ENCODE measurements around the gene NXNL1.
A peak's percentile ranks its signal among the peaks of the same experiment; 100 is the strongest.

NXNL1 gene

DNA sequence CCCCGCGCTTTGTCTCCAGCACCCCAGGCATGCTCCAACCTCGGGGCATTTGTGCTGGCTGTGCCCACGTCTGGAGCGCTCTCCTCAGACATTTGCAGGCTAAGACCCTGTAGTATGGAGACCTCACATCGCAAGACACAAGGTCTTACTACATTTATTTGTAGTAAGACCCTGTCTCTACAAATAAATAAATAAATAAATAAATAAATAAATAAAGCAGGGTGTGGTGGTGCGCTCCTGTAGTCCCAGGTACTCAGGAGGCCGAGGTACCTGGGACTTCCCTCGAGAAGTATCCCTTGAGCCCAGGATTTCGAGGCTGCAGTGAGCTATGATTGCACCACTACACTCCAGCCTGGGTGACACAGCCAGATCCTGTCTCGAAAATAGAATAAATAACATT lies 4.6 kb downstream of the NXNL1 start:
- Histone ChIP-seq H3K27ac (ENCODE audit: insufficient read depth, low read depth, low read length, poor library complexity, severe bottlenecking) (no peak overlapping the region), H3K36me3 (ENCODE audit: control insufficient read depth, insufficient read depth, low read length) (no peaks in the 10 kb centered on the region), H3K4me1 (ENCODE audit: control insufficient read depth, insufficient read depth, low read length) (peaks cover 7% of the 10 kb centered on the region), H3K9me3 (ENCODE audit: control insufficient read depth, low read length) (no peaks in the 10 kb centered on the region), H3K4me3 (ENCODE audit: insufficient read depth, low read depth, low read length) (no peak overlapping the region), H3K27me3 (ENCODE audit: control insufficient read depth, insufficient read depth, low read length, poor library complexity, severe bottlenecking) (peaks cover 36% of the 10 kb centered on the region)
- 75 to 81% methylated on average over 10 to 11 of the region's 11 CpGs for WGBS, 2 experiments

GRCh38 chr19:17455308-17456123 lies 5.2 kb downstream of the NXNL1 start:
- Histone ChIP-seq H3K4me1 (ENCODE audit: control insufficient read depth, insufficient read depth, low read length) (peaks cover 7% of the 10 kb centered on the region), H3K27ac (ENCODE audit: insufficient read depth, low read depth, low read length, poor library complexity, severe bottlenecking) (no peak overlapping the region), H3K36me3 (ENCODE audit: control insufficient read depth, insufficient read depth, low read length) (no peaks in the 10 kb centered on the region), H3K4me3 (ENCODE audit: insufficient read depth, low read depth, low read length) (no peak overlapping the region), H3K9me3 (ENCODE audit: control insufficient read depth, low read length) (no peaks in the 10 kb centered on the region), H3K27me3 (ENCODE audit: control insufficient read depth, insufficient read depth, low read length, poor library complexity, severe bottlenecking) (peaks cover 36% of the 10 kb centered on the region)
- WGBS, 2 experiments = 40 to 46% methylated on average over 53 to 55 of the region's 58 CpGs

DNA sequence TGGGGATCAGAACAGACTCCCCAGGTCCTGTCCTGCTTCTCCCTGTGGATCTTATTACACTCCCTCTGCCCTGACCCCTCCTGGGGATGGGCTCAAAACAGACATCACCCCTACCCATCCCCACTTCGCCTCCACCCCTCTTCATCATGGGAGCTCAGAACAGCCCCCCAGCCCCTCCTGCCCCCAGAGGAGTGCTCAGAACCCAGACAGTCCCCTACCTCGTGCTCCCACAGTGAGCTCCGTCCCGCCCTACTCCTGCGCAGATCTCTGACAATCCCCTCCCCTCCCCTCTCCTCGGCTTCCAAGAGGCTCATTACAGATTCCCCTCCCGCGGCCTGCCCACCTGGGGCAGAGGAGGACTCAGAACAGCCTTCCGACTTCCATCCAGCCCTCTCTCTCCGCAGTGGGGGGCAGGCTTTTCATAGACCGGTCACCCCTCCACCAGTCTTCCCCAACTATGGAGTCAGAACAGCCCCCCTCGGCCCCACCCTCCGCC lies 6.1 kb downstream of the NXNL1 start:
- peak overlapping the region; percentile 13 for H3K4me3 ChIP-seq (ENCODE audit: insufficient read depth, low read depth, low read length)
- H3K27me3 ChIP-seq (ENCODE audit: control insufficient read depth, insufficient read depth, low read length, poor library complexity, severe bottlenecking) = peaks cover 36% of the 10 kb centered on the region
- H3K4me1 ChIP-seq (ENCODE audit: control insufficient read depth, insufficient read depth, low read length) = peaks cover 7% of the 10 kb centered on the region
- H3K27ac ChIP-seq (ENCODE audit: insufficient read depth, low read depth, low read length, poor library complexity, severe bottlenecking) = no peak overlapping the region
- H3K36me3 ChIP-seq (ENCODE audit: control insufficient read depth, insufficient read depth, low read length) = no peaks in the 10 kb centered on the region
- 0 to 3% methylated on average over 11 to 12 of the region's 13 CpGs for WGBS, 2 experiments
- no peaks in the 10 kb centered on the region for H3K9me3 ChIP-seq (ENCODE audit: control insufficient read depth, low read length)

DNA sequence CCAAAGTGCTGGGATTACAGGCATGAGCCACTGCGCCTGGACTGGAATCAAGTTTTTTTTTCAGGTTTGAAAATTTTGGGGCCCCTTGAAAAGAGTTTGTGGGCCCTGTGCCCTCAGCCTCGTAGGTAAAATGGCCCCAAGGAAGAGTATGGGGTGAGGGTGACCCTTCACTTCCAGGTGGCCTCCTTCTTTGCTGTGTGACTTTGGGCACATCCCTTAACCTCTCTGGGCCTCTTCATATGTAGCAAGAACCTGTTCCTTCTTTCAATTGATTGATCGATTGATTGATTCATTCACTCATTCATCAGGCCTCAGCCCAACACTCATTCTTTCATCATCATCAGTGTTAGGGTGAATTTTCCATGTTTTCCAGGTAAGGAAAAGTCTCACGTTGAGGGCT lies 8.9 kb downstream of the NXNL1 start:
- no peaks in the 10 kb centered on the region for H3K36me3 ChIP-seq (ENCODE audit: control insufficient read depth, insufficient read depth, low read length)
- peaks cover 7% of the 10 kb centered on the region for H3K4me1 ChIP-seq (ENCODE audit: control insufficient read depth, insufficient read depth, low read length)
- no peak overlapping the region for H3K27ac ChIP-seq (ENCODE audit: insufficient read depth, low read depth, low read length, poor library complexity, severe bottlenecking)
- WGBS, 2 experiments = 87 to 93% methylated on average over 4 of the region's 4 CpGs
- H3K9me3 ChIP-seq (ENCODE audit: control insufficient read depth, low read length) = no peaks in the 10 kb centered on the region
- H3K27me3 ChIP-seq (ENCODE audit: control insufficient read depth, insufficient read depth, low read length, poor library complexity, severe bottlenecking) = peaks cover 52% of the 10 kb centered on the region
- no peak overlapping the region for H3K4me3 ChIP-seq (ENCODE audit: insufficient read depth, low read depth, low read length)

- Histone ChIP-seq H3K4me3 (ENCODE audit: insufficient read depth, low read depth, low read length) (no peak overlapping the region), H3K27me3 (ENCODE audit: control insufficient read depth, insufficient read depth, low read length, poor library complexity, severe bottlenecking) (peaks cover 40% of the 10 kb centered on the region), H3K9me3 (ENCODE audit: control insufficient read depth, low read length) (no peaks in the 10 kb centered on the region), H3K36me3 (ENCODE audit: control insufficient read depth, insufficient read depth, low read length) (no peaks in the 10 kb centered on the region), H3K27ac (ENCODE audit: insufficient read depth, low read depth, low read length, poor library complexity, severe bottlenecking) (no peak overlapping the region), H3K4me1 (ENCODE audit: control insufficient read depth, insufficient read depth, low read length) (peaks cover 7% of the 10 kb centered on the region)
- 75 to 81% methylated on average over 7 to 8 of the region's 8 CpGs for WGBS, 2 experiments
Measured at GRCh38 chr19:17450264-17451075, 10.3 kb downstream of the NXNL1 start.

DNA sequence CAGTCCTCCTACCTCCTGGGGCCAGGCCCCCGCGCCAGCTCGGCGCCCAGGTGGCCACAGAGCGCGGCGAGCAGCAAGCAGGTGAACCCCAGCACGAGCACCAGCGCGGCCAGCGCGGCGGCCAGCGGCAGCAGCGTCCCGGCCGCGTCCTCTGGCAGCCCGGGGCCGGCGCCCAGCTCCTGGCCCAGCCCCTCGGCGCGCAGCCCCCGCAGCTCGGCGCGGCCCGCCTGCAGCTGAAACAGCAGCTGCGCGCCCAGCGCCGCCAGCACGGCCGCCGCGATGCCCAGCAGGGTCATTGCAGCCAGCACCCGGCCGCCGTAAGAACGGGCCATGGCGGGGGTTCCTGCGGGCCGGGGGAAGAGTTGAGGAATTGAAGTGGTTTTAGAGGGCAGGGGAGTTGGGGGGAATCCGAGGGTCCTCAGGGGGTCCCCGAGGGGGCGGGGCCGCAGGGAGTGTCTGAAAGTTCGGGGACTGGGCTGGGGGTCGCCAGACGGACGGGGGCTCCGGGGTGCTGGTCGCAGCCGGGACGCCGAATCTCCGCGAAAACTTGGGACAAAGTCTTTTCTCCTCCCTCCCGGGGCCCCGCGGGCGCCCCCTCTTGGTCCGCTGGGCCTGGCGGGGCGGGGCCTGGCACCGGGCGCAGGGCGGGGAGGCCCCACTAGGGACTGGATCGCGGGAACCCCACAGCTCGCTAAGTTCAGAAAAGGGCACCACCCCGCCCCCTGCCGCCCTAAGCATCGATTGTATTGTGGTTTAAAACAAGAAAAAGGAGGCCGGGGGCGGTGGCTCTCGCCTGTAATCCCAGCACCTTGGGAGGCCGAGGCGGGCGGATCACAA lies 12.4 kb downstream of the NXNL1 start, which contains the start of gene TMEM221:
TSS of gene TMEM221 (minus strand) at position 538 of the 837 bp plus-strand sequence. CDS start at position 332, 206 bp downstream.
- WGBS, 2 experiments = 3% methylated on average over 81 of the region's 81 CpGs
- Histone ChIP-seq H3K9me3 (ENCODE audit: control insufficient read depth, low read length) (no peaks in the 10 kb centered on the region), H3K4me3 (ENCODE audit: insufficient read depth, low read depth, low read length) (peak within 1 kb of the TSS; percentile 28), H3K27me3 (ENCODE audit: control insufficient read depth, insufficient read depth, low read length, poor library complexity, severe bottlenecking) (peaks cover 21% of the 10 kb centered on the region), H3K4me1 (ENCODE audit: control insufficient read depth, insufficient read depth, low read length) (no peaks in the 10 kb centered on the region), H3K36me3 (ENCODE audit: control insufficient read depth, insufficient read depth, low read length) (no peaks in the 10 kb centered on the region), H3K27ac (ENCODE audit: insufficient read depth, low read depth, low read length, poor library complexity, severe bottlenecking) (no peak within 1 kb of the TSS)

- Histone ChIP-seq H3K4me1 (ENCODE audit: control insufficient read depth, insufficient read depth, low read length) (no peaks in the 10 kb centered on the region), H3K4me3 (ENCODE audit: insufficient read depth, low read depth, low read length) (peak overlapping the region; percentile 28), H3K9me3 (ENCODE audit: control insufficient read depth, low read length) (no peaks in the 10 kb centered on the region), H3K27me3 (ENCODE audit: control insufficient read depth, insufficient read depth, low read length, poor library complexity, severe bottlenecking) (peaks cover 21% of the 10 kb centered on the region), H3K27ac (ENCODE audit: insufficient read depth, low read depth, low read length, poor library complexity, severe bottlenecking) (no peak overlapping the region), H3K36me3 (ENCODE audit: control insufficient read depth, insufficient read depth, low read length) (no peaks in the 10 kb centered on the region)
- 38 to 40% methylated on average over 5 of the region's 5 CpGs for WGBS, 2 experiments
Measured at GRCh38 chr19:17447704-17448130, 13.0 kb downstream of the NXNL1 start.

DNA sequence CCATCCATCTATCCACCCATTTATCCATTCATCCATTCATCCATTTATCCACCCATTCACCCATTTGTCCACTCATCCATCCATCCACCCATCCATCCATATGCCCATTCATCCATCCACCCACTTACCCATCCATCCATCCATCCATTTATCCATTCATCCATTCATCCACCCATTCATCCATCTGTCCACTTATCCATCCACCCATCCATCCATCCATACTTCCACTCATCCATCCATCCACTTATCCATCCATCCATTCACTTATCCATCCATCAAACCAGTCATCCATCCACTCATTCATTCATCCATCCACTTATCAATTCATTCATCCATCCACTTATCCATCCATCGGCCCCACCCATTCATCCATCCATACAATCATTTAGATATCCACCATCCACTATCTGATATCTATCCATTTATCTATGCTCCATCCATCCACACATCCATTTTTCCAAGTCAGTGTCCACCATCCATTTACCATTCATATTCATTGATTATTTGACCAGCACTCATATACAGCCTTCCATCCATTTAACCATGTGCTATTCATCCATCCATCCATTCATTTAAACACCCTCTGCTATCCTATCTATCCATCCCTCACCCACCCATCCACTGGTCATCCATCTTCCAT lies 15.1 kb downstream of the NXNL1 start:
- WGBS, 2 experiments = 88 to 95% methylated on average over 1 of the region's 1 CpG

GRCh38 chr19:17441241-17442021 lies 19.3 kb downstream of the NXNL1 start:
- H3K27ac ChIP-seq (ENCODE audit: insufficient read depth, low read depth, low read length, poor library complexity, severe bottlenecking) = no peak overlapping the region
- no peak overlapping the region for H3K4me3 ChIP-seq (ENCODE audit: insufficient read depth, low read depth, low read length)
- no peaks in the 10 kb centered on the region for H3K4me1 ChIP-seq (ENCODE audit: control insufficient read depth, insufficient read depth, low read length)
- 67 to 70% methylated on average over 8 of the region's 8 CpGs for WGBS, 2 experiments
- peaks cover under 1% of the 10 kb centered on the region for H3K36me3 ChIP-seq (ENCODE audit: control insufficient read depth, insufficient read depth, low read length)
- no peaks in the 10 kb centered on the region for H3K9me3 ChIP-seq (ENCODE audit: control insufficient read depth, low read length)
- no peaks in the 10 kb centered on the region for H3K27me3 ChIP-seq (ENCODE audit: control insufficient read depth, insufficient read depth, low read length, poor library complexity, severe bottlenecking)

More for the DNA sequence above, 15.1 kb downstream of the NXNL1 start:
- Histone ChIP-seq H3K4me1 (ENCODE audit: control insufficient read depth, insufficient read depth, low read length) (no peaks in the 10 kb centered on the region), H3K4me3 (ENCODE audit: insufficient read depth, low read depth, low read length) (no peak overlapping the region), H3K27me3 (ENCODE audit: control insufficient read depth, insufficient read depth, low read length, poor library complexity, severe bottlenecking) (peaks cover 21% of the 10 kb centered on the region), H3K9me3 (ENCODE audit: control insufficient read depth, low read length) (no peaks in the 10 kb centered on the region), H3K27ac (ENCODE audit: insufficient read depth, low read depth, low read length, poor library complexity, severe bottlenecking) (no peak overlapping the region), H3K36me3 (ENCODE audit: control insufficient read depth, insufficient read depth, low read length) (no peaks in the 10 kb centered on the region)

Measured in ectodermal cell (in vitro differentiated cells).